GM19395 (cell line): ENCODE measurements around the gene CHD6.
A peak's percentile ranks its signal among the peaks of the same experiment; 100 is the strongest.

ENCODE experiments used
- ATAC-seq: cut with Tn5 transposase; IDR thresholded peaks from one replicate; pipeline ENCODE4 v1.9.1; 2021; ENCODE audit warnings: mild to moderate bottlenecking, moderate library complexity; ENCODE audit not compliant: unreplicated experiment

CHD6 gene

DNA sequence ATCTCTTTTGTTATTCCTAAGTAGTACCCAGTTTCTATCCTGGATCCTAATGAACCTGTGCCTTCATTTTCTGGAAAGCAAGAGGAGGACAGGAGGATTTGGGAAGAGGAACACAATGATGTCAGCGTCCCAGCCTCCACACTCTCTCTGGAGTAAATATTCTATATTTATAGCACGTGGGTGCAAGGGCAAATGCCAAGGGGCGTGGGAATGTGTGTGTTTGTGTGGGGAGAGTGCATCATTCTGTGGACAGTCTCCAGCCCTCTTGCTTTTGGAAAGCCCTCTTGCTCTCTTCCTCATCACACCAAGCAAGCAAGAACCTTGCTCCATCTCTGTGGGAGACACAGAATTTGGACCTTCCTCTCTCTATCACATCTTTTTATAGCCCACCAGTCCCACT, 148.3 kb downstream of the CHD6 start:
- ATAC-seq = no peak

DNA sequence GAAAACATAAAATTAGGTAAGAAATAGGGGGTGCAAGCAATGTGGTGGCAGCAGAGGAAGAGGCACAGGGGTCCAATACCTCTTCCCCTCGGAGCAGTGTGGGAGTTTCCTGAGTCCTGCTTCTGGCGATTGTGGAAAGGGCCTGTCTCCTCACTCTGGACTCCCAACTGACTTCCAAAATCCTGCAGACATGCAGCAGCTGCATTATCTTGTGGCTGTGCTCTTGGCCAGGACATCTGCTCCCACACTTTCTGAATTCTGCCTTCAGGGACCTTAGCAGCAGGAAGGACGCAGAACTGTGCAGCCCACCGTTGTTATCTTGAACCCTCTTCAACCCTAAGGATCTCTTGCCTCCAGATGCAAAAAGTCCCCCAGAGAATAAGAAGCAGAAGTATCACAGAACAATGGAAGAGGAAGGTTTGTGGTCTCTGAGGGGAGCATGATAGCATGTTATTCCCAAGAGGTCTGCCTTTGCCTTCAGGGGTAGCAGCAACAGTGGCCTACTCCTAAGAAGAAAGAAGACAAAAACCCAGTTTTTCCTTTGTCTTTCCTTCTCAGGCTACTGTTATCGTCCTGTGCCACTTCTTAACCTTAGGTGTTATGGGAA, 149.1 kb downstream of the CHD6 start:
- ATAC-seq = no peak

DNA sequence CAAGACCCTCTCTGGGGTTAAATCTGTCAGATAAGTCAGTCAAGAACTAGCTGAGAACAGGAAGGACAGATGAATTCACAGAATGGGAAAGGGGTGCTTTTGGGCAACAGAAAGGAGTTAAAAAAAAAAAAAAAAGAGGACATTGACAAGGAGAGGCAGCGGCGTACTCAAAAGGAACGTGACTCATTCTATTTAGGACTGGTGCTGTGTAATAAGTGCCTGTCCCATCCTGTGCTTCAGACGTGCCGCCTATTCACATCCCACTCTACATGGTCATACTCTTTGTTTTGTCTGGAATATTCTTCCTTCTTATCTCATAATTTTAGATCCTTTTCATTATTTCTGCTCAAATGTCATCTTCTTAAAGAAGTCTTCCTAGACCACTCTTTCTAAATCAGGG, 150.5 kb downstream of the CHD6 start:
- ATAC-seq = no peak

DNA sequence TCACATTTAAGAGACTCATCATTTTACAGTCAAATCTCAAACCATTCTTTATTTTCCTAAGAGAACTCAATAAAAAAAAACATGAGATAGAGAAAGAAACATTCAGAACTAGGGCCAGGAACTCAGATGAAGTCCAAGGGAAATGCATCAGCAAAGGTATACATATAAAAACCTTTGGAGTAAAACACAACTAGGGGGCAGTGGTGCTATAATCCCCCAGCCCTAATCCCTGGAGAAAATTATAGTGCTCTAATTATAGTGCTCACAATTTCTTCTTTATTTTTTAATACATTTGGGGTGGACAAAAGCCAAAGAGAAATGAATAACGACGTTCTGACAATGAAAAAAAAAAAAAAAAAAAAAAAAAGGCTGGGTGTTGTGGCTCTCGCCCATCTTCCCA, 151.0 kb downstream of the CHD6 start:
- ATAC-seq = no peak

DNA sequence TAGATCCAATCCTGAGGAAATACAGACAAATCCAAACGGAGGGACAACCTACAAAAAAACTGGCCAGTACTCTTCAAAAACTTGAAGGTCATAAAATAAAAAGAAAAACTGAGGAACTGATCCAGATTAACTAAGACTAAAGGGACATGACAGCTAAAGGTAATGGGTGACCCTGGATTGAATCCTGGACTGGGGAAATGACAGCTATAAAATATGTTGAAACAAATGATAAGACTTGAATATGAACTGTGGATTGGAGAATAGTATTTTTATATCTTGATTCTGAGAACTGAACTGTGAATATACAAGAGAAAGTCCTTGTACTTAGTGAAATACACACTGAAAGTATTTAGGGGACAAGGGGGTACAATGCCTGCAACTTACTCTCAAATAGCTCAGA, 154.6 kb downstream of the CHD6 start:
- ATAC-seq = no peak

DNA sequence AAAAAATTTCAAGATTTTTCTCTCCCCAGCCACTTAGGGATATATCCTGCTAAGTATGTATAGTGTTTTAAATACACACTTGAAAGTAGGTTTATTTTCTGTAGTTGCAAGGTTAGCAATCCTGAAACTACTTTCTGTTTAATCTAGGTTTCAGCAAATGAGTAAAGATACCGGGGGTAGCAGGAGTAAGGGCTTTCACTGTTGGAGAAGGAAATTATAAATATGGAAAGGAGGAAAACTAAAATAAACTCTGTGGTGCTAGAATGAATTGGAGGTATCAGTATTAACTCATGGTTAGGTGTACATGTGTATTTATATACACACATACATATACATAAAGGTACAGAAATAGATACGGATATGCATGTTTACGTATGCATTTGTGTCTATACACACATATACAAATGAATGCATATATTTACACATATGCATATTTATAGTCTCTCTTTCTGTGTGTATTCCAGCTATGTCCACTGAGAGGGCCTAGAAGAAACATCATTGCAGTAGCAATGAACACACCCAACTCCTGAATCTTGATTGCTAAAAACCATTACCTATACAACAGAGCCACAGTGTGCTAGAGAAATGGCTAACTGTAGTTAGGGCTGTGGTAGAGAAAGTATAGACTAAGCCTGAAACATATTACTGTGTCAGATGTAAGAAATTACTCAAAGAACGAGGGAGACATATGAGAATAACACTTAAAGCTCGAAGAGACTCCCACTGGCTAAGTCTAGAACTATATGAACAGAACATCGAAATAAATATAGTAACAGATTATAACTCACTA, 155.6 kb downstream of the CHD6 start:
- peak; percentile 76 for ATAC-seq

DNA sequence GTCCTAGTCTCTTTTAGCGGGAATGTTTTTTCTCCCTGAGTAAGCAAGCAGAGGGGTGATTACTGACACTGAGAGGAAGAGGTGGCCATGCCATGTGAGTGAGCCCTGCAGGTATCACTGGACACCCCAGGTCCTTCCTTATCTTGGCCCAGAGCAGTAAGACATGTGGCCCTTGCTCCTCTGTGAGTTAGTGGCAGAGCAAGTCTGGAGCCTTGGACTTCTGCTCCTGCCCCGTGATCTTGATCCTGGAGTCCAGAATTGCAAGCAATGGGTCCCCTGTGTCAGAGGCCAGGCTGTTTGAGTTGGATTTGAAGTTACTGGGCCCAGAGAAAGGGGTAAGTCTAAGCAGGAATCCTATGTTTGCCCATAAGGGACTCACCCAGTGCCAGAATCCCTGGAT, 159.4 kb downstream of the CHD6 start:
- no peak for ATAC-seq

DNA sequence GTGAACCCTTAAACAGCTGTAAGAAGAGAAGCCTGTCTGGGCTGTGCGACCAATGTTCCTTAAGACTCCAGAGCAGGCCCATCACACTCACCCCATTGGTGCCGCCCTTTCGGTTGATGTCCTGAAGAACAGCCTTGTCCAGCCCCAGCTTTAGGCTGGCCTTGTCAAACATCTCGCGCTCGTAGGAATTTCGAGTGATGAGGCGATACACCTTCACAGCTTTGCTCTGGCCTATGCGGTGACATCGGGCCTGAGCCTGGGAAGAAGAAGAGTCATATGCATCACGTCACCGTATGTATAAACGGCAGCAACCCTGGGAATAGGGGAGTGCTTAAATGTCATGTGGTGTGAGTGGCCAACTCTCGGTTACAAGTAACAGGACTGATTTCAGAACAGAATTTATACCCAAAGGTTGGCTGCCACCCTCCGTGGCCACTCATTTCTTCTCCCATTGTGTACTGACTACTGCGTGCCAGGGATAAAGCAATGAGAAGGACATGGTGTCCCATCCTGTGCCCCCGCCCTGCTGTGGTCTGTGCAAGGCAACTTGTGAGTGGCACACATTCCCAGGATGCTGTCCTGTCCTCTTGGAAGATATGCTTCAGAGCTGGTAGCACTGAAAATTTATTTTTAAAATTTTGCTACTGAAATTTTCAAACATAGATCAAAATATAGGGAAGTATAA, 160.9 kb downstream of the CHD6 start:
- ATAC-seq = no peak

DNA sequence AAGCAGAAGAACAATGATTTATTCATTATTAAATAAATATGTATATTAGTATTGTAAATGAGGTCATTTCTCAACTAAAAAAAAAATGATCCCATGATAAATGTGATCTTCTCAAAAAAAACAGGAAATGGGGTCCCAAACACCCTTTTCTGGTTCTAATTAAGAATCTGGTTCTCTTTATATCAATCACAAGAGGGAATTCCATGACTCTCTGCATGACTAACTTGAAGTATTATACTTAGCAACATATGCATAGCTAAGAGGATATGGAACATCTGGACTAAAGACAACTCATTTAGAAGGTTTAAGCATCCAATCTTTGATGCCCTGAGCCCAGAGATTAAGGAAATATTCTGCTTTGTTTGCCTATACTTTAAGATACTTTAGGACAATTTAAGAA, 161.8 kb downstream of the CHD6 start:
- ATAC-seq = no peak

DNA sequence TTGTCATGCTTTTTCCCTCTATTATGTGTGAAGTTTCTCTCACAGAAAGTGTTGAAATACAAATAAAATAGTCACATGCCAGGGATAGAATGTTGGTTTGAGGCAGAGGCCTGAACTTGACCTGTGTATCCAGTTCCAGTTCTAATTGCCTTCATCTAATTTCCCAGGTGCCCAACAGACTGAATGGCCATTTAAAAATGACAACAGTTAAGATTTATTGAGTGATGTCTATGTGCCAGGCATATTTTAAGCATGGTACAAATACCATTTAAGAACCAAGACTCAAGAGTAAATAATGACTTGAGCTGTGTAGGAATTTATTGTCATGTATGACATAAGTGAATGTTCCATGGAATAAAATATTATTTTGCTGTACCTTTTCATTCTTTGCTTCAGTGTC, 163.9 kb downstream of the CHD6 start:
- ATAC-seq = no peak

DNA sequence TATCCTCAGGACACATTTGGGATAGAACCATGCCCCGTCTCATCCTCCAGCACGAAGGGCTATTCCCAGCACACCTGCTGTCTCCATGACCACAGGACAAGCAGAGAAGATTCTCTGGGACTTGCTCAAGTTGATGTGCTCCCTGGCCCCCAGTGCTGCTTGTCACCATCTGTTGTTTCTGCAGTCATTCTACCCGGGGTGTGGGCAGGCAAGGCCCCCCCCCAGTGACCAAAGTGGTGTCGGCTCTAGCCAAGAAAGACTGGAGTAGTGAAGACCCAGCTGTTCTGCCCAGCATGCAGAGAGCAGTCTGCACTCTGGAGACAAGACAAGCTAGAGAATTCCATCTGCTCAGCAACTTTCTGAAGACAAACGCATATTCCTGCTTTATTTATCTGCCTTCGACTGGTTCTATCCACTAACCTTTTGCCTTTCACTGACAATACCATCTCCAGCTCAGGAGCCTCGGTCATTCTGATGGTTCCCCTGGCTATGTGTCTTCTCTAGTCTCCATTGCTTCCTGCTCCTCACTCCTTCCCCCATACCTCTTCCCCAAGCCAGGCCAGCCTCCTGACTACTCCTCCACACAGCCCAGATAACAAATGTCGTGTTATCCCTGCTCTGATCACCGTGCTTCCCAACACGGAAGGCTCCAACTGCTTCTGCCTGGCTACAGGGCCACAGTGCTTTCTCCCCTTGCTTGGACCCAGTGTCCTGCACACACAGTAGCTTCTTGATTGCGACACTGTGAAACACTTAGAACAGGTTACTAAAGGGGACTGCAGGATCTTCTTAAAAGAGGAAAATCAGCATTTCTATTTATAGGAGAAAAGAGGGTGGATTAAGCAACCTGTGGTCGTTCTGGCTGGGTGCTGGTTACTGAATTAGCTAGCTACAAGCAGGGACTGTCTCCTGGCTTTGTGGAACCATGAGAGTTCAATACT, 164.9 kb downstream of the CHD6 start:
- no peak for ATAC-seq

DNA sequence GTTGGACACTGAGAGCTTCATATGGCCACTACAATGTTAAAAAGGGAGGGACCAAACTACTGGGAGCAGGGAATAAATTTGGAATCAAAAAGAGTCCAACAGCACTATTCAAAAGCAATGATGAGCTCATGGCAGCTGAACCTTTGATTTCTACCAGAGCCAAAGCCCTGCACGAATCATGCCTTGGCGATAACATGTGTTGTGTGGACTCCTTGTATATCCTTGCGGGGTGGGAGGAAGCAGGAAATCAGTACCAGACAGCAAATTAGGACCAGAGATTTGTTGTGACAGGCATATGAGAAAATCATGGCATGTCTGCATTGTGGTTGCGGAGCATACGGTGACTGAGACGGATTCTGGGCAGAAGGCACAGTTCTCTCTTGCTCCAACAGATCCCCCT, 166.0 kb downstream of the CHD6 start:
- ATAC-seq = no peak

DNA sequence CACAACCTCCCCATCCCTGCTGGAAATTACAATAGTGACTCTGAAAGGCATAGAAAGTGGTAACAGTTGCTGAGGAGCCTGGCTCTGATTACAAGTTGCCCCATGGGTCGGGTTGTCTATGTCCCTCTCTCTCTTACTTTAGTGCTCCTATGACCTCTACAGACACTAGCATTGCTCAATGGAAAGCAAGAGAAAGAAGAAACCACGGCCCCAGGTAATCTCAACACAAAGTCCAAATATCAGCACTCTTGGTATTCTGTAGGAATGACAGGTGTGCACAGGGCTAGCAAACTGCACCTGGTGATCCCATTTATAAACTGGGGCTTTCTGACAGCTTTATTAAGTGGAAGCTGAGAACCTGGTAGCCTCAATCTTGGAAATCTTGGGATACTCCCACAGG, 171.2 kb downstream of the CHD6 start:
- ATAC-seq = no peak

DNA sequence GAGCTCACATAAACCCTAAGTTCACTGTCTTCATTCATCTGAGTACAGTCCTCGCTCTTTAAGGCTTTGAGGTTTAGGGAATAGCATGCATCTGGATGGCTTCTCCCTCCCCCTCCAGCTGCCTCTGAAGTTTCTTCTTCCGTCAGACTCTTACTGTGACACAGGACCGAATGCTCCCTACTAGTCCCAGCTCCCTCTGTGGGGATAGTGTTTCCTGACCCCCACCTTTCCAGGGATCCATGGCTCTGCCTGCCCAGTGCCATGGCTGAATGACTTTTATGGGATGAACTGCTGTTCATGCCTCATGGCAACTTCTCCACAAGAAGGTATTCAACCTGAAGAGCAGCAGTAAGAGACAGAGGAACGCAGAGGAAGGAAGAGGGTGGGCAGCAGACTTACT, 171.7 kb downstream of the CHD6 start:
- no peak for ATAC-seq

DNA sequence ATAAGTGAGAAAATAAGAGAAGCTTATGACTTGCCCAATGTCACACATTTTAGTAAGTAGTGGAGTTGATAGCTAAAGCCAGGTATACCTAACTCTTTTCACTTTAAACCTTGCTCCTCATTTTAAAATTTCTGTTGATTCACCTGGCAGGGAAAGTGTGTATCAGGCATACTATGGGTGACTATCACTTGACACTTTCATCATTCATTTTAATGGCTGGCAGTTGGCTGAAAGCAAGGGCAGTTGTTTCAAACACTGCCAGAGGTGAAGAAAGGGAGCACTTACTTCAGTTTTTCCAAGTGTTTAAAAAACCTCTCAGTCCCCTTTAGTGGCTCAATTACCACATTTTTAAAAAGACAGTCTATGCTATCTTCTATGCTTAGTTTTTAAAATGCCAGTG, 173.4 kb downstream of the CHD6 start:
- ATAC-seq = no peak

DNA sequence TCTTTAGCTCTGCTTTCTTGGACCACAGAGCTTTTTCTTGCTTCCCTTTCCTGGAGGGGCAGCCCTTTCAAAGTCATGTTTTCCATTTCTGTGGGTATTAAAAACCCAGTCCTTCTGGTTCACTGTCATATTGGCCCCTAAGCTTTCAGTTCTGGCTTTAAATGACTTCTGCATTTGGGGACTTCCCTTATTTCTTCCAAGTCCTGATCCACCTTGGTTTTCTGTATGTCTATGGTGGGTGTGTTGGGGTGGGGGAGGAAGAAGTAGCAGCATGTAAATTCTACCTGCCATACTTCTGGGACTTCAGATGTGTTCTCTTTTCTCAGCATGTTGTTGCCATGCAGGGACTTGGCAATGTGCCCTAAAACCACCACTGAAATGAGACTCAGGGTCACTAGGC, 174.5 kb downstream of the CHD6 start:
- peak; percentile 54 for ATAC-seq

DNA sequence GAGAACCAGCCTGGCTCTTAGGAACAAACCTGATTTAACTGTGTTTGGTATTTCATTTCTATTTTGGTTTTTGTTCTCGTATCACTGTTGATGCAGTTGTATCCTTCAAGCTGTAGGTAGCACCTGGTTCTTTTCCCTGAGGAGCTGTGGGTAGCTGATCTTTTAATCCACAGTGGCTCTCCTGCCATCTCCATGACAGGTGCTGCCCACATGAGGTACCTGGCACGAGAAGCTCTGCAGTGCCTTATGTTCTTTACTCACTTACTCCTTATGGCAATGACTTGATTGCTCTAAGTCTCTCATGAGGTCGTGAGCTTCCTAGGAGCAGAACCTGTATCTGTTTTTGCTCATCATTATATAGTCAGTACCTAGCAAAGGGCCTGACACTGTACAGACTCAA, 177.3 kb downstream of the CHD6 start:
- ATAC-seq = no peak

DNA sequence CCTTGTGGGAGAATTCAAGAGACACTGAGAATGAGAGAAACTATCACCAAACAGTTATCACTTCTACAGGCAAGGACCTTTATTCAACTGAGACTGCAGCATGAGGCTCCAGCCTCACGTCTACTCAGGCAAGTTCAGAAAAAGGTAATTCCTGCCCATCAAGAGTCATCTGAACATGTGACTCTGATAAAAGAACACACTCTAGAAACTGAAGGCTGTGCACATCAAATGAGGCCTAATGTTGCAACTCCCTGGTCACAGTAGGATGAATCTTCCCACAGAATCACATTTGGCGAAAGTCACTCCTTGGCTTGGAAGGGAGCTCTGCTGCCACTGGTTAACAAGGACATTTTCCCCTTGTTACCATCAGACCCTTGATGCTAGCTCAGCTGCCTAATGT, 180.3 kb downstream of the CHD6 start:
- ATAC-seq = no peak

DNA sequence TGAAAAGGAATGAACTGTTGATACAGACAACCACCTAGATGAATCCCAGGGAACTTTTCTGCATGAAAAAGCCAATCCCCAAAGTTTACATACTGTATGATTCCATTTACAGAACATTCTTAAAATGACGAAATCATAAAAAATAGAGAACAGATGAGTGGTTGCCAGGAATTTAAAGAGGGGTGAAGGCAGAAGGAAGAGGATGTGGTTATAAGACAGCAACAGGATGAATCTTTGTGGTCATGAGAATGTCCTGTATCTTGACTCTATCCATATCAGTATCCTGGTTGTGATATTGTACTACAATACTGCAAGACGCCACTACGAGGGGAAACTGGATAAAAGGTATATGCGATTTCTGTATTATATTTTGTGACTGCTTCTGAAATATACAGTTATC, 181.5 kb downstream of the CHD6 start:
- ATAC-seq = no peak

DNA sequence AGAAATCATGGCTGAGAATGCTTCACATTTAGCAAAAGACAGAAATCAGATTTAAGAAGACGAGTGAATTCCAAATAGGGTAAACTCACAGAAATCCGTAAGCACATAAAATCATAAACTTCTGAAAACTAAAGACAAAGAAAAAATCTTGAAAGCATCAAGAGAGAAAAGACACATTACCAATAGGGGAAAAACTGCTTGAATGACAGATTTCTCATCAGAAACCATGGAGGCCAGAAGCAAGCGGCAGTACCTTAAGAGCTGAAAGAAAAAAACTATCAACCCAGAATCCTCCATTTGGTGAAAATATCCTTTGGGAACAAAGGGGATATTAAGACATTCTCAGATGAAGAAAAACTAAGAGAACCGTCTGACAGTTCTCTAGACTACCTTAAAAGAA, 185.0 kb downstream of the CHD6 start:
- ATAC-seq = no peak

DNA sequence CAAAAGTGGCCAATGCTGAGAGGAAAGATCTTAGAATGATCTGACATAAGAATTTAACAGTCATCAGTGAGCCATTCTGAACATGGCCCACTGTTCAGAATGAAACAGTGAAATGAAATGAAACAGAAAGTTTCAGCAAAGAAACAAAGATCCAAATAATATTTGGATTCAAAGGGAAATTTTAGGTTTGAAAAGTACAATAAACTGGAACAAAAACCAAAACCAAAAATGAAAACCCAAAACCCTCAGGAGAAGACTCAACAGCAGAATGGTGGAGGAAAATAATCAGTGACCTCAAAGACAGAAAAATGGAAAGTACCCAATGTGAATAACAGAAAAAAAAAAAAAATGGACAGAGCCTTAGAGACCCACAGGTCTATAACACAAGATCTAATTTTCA, 185.4 kb downstream of the CHD6 start:
- no peak for ATAC-seq
